GM12878 (cell line): Measurements from ENCODE around the gene NPEPPS. TPM values are rescaled to one million over a fixed set of nuclear protein-coding genes. Genes with fewer than 3 reads are reported as not detected.
A peak's percentile ranks its signal among the peaks of the same experiment; 100 is the strongest.

Experiments
- ATAC-seq: fragments of 200-7000 bp; cut with Tn5 transposase; 3 replicates; pipeline ENCODE4 v1.9.1; 2020; ENCODE audit warnings: mild to moderate bottlenecking, moderate library complexity
- BruUV-seq: library from RNA; stranded (reverse); fragments of 400-500 nt; replicated peaks from 2 replicates; lab custom pipeline; 2021; lab: Mats Ljungman, UMichigan
- CTCF ChIA-PET: fragments of 300-600 bp; sonication (Branson Sonifier 250); formaldehyde crosslinking; extraction: SDS; loops from one replicate; lab custom pipeline; 2021; ENCODE audit warnings: inconsistent platforms; lab: Yijun Ruan, JAX
- POLR2A ChIA-PET: fragments of 350-600 bp; formaldehyde crosslinking; extraction: SDS; loops from one replicate; lab custom pipeline; 2021; ENCODE audit warnings: inconsistent platforms; lab: Charles Lee
- RAD21 ChIA-PET: fragments of 300-600 bp; sonication (Branson Sonifier 250); formaldehyde crosslinking; loops from one replicate; lab custom pipeline; 2023; ENCODE audit warnings: antibody characterized with exemption; ENCODE audit not compliant: unreplicated experiment; lab: Charles Lee
- SMC1A ChIA-PET: fragments of 300-600 bp; sonication (Branson Sonifier 250); formaldehyde crosslinking; loops from one replicate; lab custom pipeline; 2023; ENCODE audit not compliant: unreplicated experiment, uncharacterized antibody; lab: Charles Lee
- DNase-seq: peaks from one replicate; pipeline ENCODE4 v3.0.0-alpha.2; 2011; ENCODE audit warnings: low read depth, low spot score
- FAIRE-seq: peaks from 3 replicates; lab custom pipeline; 2011; peaks lifted over from hg19 to GRCh38; lab: Jason Lieb, UNC
- H2AFZ ChIP-seq: 2 replicates; pipeline ENCODE4 v1.6.0; 2011; ENCODE audit warnings: low read depth, low read length, control low read depth; ENCODE audit not compliant: control insufficient read depth
- H3K27ac ChIP-seq: 2 replicates; pipeline ENCODE4 v1.5.1; 2011; ENCODE audit warnings: control low read depth; ENCODE audit not compliant: control insufficient read depth, insufficient read depth
- H3K27me3 ChIP-seq, 2 experiments: replicated peaks in 1 of 2; 2 replicates each; pipeline versions ENCODE4 v1.6.0 to v1.6.1; 2011; ENCODE audit warnings: low read length in 1 of 2; ENCODE audit not compliant: control insufficient read depth in 2 of 2, insufficient read depth in 2 of 2
- H3K36me3 ChIP-seq, 2 experiments: 2 replicates each; pipeline ENCODE4 v1.5.1; 2011; ENCODE audit warnings: low read length in 1 of 2; ENCODE audit not compliant: control insufficient read depth in 2 of 2, insufficient read depth in 2 of 2
- H3K4me1 ChIP-seq: 2 replicates; pipeline ENCODE4 v1.6.1; 2011; ENCODE audit warnings: mild to moderate bottlenecking, low read length, moderate library complexity, mixed read lengths; ENCODE audit not compliant: control insufficient read depth, insufficient read depth
- H3K4me2 ChIP-seq: 2 replicates; pipeline ENCODE4 v1.6.0; 2011; ENCODE audit warnings: control low read depth; ENCODE audit not compliant: control insufficient read depth, insufficient read depth
- H3K4me3 ChIP-seq: fragments of 200-600 bp; sonication (generic); 2 replicates; pipeline ENCODE4 v1.5.1; 2016
- H3K79me2 ChIP-seq: 2 replicates; pipeline ENCODE4 v1.6.0; 2011; ENCODE audit warnings: low read length; ENCODE audit not compliant: control insufficient read depth, insufficient read depth
- H3K9ac ChIP-seq: 2 replicates; pipeline ENCODE4 v1.8.0; 2011; ENCODE audit warnings: low read length, control low read depth, mixed read lengths; ENCODE audit not compliant: control insufficient read depth, insufficient read depth
- H3K9me3 ChIP-seq: replicated peaks from 3 replicates; pipeline ENCODE4 v1.5.1; 2011; ENCODE audit warnings: mild to moderate bottlenecking, low read length; ENCODE audit not compliant: control insufficient read depth, insufficient read depth
- H4K20me1 ChIP-seq: 2 replicates; pipeline ENCODE4 v1.6.0; 2011; ENCODE audit not compliant: control insufficient read depth, insufficient read depth
- POLR2AphosphoS2 ChIP-seq: IDR thresholded peaks from 2 replicates; pipeline ENCODE4 v1.6.1; 2011; ENCODE audit warnings: low read depth, mild to moderate bottlenecking, low read length, improper control_type of control experiment, moderate library complexity
- WGBS: methylation state at CpG from one replicate; pipeline ENCODE4 v1.1.6; 2016; ENCODE audit warnings: low lambda C conversion rate; ENCODE audit not compliant: insufficient replicate concordance, insufficient coverage; ENCODE audit errors: missing lambda C conversion rate; 5-methylcytosine and 5-hydroxymethylcytosine counted together
- in situ Hi-C: fragments of 300-500 bp; cut with MboI; formaldehyde crosslinking; loops from 9 replicates; pipeline ENCODE4 v1.14.3; 2018; ENCODE audit warnings: mixed read lengths
- intact Hi-C: fragments of 100-400 bp; cut with micrococcal nuclease; formaldehyde crosslinking; loops from one replicate; pipeline ENCODE4 v1.14.2; 2022; ENCODE audit not compliant: unreplicated experiment
- polyA plus RNA-seq, 11 experiments: library from polyadenylated mRNA; depleted of rRNA in 4 of 11; unstranded in 6 of 11; stranded (reverse) in 5 of 11; fragments of >200 nt; fragmentation: Nextera tagmentation in 4 of 11; fragmentation: Illumina TruSeq in 1 of 11; extraction: Ambion mirVana in 4 of 11; extraction: Trizol in 1 of 11; gene quantifications; 1 replicate in 1 of 11; 2 replicates in 10 of 11; pipeline versions ENCODE4 v1.2.1 to v1.2.3, GENCODE V29; 2011 to 2016; ENCODE audit warnings: inconsistent platforms in 2 of 11, missing spikeins in 2 of 11, low read depth in 1 of 11
- total RNA-seq, 4 experiments: library from RNA; depleted of rRNA in 3 of 4; stranded (reverse); fragments of >200 nt in 3 of 4; fragmentation: Illumina TruSeq in 1 of 4; extraction: Trizol in 1 of 4; gene quantifications; 2 replicates each; pipeline versions ENCODE4 v1.2.1 to v1.2.3, GENCODE V29; 2013 to 2021
- TF ChIP-seq, protein P1 (sequence below), 3 experiments: IDR thresholded peaks in 2 of 3; conservative IDR thresholded peaks in 1 of 3; 2 replicates each; pipeline ENCODE4 v1.5.1; 2011; ENCODE audit warnings: low read depth in 3 of 3, low read length in 3 of 3, mild to moderate bottlenecking in 3 of 3, control low read depth in 2 of 3, moderate library complexity in 2 of 3, inconsistent platforms in 1 of 3, mixed read lengths in 1 of 3; ENCODE audit not compliant: control insufficient read depth in 2 of 3, insufficient read depth in 1 of 3; ENCODE audit errors: extremely low read depth in 1 of 3

Gene NPEPPS
- total and polyA plus RNA-seq, 10 of the 15 experiments (the other 5 are each of a cell fraction or from before 2014, with no cell fraction given): 25.8 to 214 (median 64.6) TPM

DNA sequence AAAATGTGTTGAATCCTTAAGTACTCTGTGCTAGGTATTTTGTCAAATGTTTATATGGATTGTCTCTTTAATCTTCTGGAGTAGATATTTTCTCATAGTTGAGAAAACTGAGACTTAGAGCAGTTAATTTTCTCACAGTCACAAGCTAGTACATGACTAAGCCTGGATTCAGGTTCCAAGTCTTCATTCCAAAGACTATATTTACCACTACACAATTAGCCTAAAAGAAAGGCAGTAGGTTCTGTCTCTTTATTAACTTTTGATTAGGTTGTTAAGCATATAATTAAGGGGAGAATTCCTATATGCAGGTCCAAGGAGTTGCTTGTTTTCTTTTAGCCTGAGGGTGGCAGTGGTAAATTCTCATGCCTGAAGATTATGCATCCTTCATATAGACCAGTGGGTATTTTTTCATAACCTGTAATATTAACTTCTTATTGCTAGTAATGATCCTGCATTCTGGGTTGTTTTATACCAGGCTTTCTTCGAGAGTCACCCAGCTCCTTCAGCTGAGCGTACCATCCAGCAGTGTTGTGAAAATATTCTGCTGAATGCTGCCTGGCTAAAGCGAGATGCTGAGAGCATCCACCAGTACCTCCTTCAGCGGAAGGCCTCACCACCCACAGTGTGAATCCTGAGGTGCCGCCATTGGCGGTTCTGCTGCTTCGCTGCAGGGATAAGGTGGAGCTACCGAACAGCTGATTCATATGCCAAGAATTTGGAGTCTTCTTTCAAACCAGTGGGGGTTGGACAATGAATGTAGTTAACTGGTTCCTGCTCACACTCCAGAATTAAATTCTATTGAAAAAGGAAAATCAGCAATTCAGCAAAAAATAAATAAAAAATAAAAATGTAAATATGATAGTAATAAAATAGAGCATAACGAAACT is 90.6 kb downstream of the NPEPPS start:
- no peak overlapping the region for H2AFZ ChIP-seq
- H3K4me2 ChIP-seq: no peak overlapping the region
- DNase-seq (no peak), ATAC-seq (no peak), FAIRE-seq (no peak)
- H3K4me3 ChIP-seq: no peak overlapping the region
- H3K9me3 ChIP-seq: no peaks in the 10 kb centered on the region
- no peaks in the 10 kb centered on the region for H3K27me3 ChIP-seq
- no peaks in the 10 kb centered on the region for H3K4me1 ChIP-seq
- ChIA-PET RAD21 (no interaction called here), SMC1A (interaction anchor here (0.6 kb wide), 1 partner anchor 129 kb away, joined by 3 read pairs; no protein-coding TSS in a partner anchor), POLR2A (interaction anchor here (1.1 kb wide), 1 partner anchor 27 kb away, joined by 3 read pairs; no protein-coding TSS in a partner anchor)
- no peaks in the 10 kb centered on the region for H3K79me2 ChIP-seq
- H3K9ac ChIP-seq: no peak overlapping the region
- 96% methylated on average over 9 of the region's 9 CpGs for WGBS
- intact Hi-C loops (no loop called here), in situ Hi-C loops (no loop called here)
- TF ChIP-seq POLR2AphosphoS2: no peak
- TF ChIP-seq, protein P1, sequence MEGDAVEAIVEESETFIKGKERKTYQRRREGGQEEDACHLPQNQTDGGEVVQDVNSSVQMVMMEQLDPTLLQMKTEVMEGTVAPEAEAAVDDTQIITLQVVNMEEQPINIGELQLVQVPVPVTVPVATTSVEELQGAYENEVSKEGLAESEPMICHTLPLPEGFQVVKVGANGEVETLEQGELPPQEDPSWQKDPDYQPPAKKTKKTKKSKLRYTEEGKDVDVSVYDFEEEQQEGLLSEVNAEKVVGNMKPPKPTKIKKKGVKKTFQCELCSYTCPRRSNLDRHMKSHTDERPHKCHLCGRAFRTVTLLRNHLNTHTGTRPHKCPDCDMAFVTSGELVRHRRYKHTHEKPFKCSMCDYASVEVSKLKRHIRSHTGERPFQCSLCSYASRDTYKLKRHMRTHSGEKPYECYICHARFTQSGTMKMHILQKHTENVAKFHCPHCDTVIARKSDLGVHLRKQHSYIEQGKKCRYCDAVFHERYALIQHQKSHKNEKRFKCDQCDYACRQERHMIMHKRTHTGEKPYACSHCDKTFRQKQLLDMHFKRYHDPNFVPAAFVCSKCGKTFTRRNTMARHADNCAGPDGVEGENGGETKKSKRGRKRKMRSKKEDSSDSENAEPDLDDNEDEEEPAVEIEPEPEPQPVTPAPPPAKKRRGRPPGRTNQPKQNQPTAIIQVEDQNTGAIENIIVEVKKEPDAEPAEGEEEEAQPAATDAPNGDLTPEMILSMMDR (IDR thresholded peaks at IDR 0.05 in 2 of 3, conservative IDR thresholded peaks at IDR 0.05 in 1 of 3; ENCODE audit: control insufficient read depth in 2 of 3, extremely low read depth in 1 of 3, insufficient read depth in 1 of 3, low read depth in 3 of 3, low read length in 3 of 3): peak in 1 of 3 experiments; percentile 15; a peak in 1 of 6 replicates
- TF ChIP-seq, all 136 proteins: peak for 1
- CTCF ChIA-PET: no interaction called here
- Histone ChIP-seq H4K20me1 (no peaks in the 10 kb centered on the region), H3K27ac (no peak overlapping the region), H3K36me3 (peaks cover 0 to 32% of the 10 kb centered on the region in 2 experiments; a peak in 3 of 4 replicates)
- no TSS peak for BruUV-seq
